Fibroblast of gingiva (primary cell): ENCODE measurements around the gene FIG4.
"Not testable (repeated sequence)": the region's sequence is repeated elsewhere in the genome, so short reads cannot be mapped to it uniquely, and the experiment has no call there.

ENCODE experiments used
- DNase-seq: peaks from one replicate; pipeline ENCODE4 v3.0.0-alpha.2; 2011; ENCODE audit warnings: low read depth

The FIG4 gene

DNA sequence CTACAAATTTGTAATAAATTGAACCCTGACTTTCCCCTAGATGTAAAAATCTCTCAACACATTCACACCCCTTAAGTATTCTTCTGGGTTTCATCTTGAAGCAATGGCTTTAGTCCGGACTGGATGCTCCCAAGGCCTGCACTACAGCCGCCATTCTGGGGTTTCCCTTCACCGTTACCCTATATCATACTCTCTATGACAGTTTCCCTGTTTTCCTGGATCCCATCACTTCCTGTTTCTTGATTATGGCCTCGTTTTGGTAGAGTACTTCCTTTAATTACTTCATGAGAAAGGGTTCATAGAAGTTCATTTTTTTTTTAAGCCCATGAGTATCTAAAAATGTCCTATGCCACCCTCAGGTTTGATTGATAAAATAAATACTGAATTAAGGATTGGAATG lies 11.7 kb downstream of the FIG4 start:
- DNase-seq: no peak

DNA sequence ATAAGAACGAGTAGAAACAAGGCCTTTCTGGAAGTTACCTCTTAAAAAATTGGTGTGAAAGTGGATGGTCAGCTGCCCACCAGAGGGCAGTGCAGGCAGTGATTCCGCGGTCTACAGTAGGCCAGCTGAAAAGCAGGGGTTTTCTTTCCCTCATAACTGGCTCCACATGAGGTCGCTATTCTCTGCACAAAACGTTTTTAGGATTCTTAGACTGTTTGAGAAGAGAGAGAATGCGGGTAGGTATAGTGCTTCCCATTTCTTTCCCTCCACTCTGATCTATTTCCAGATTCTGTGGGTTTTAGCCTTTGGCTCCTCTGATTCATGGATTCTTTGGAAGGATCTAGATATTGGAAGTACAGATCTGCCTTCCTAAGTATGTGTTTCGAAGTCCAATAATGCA lies 14.2 kb downstream of the FIG4 start:
- peak; percentile 77 for DNase-seq

DNA sequence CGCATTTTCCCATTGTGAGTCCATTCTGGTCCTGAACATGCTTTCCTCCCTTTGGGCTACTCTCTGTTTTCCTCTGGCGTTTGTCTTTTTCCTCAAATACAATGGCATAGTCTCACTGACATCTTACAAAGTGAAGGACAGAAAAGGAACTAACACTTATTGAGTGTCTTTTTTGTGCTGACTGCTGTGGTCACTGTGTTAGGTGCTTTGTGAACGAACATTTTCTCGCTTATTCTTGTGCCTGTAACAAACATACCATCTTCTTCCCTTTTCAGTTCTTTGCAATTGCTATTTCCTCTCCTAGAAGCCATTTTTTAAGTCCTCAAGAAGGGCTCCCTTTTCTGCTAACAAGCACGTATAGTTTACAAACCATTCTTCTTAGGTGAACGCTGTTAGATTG lies 15.4 kb downstream of the FIG4 start:
- DNase-seq: no peak

DNA sequence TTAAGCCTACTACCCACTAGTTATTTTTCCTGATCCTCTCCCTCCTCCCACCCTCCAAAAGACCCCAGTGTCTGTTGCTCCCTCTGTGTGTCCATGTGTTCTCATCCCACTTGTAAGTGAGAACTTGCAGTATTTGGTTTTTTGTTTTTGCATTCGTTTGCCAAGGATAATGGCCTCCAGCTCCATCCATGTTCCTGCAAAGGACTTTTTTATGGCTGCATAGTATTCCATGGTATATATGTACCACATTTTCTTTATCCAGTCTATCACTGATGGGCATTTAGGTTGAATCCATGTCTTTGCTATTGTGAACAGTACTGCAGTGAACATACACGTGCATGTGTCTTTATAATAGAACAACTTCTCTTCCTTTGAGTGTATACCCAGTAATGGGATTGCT lies 17.0 kb downstream of the FIG4 start:
- not testable (repeated sequence) for DNase-seq

DNA sequence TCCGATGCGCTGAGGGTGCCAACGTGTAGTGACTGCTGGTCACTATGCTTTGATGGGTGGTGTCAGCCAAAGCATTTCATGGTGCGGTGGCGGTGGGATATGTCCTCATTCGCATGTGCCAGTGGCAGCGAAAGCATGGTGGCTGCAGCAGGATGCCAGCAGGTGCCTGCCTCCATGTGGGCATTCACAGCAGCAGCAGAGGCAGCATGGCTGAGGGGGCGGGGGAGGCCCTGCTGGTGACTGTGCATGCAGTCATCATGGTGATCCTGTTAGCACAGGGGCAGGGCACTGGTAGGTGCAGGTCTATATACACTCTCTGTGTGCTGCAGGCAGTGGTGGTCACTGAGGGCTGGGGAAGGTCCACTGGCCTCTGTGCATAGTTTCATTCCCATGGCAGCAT lies 22.0 kb downstream of the FIG4 start:
- DNase-seq: no peak

DNA sequence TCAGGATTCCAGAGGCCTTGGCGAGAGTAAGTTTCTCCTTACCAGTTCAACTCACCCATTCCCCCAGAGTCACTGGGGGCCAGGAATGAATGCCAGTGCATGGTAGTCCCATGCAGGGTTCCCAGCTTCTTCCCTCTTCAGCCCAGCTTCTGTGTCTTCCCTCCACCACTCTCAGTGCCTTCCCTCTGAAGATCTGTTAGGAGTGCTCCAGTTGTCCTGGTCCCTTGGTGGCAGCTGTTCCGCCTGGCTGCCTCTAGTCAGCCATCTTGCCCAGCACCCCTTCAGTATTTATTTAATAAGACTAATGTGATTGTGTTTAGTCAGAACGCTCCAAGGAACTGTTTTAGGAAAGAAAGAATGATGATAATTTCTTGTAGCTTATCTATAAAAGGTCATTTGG lies 23.1 kb downstream of the FIG4 start:
- no peak for DNase-seq

DNA sequence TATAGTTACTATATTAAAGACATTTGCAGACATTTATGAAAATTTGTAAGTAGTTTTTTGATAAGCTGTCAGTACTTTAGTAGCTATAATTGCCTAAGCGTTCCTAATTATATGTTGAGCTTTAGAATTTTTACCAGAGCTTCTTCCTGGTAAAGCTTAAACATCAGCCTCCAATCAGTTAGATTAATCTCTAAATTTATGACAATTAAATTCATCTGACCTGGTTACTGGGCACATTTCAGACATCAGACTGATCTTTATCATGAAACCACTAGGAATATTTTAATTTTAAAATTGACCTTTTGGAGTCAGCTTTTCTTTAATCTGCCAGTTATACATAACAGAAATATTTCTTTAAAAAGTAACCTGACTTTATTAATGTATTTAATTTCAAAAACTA lies 23.5 kb downstream of the FIG4 start:
- no peak for DNase-seq

DNA sequence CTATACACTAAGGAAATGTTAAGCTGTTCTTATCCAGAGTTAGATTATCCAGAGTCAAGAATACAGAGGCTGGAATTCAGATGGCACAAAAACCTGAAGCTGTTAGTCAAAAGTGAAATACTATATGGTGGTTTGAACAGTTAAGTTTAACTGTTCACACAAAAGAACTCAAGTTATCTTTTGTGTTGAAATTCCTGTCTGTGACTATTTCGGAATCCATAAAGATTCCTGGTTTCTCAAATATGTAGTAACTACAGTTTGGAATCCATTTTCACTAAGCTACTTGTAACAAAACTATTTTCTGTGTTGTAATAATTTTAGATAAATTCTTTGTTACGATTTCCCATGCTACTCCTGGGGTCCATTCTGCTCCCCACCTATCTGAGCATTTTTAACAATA lies 24.5 kb downstream of the FIG4 start:
- DNase-seq: no peak

DNA sequence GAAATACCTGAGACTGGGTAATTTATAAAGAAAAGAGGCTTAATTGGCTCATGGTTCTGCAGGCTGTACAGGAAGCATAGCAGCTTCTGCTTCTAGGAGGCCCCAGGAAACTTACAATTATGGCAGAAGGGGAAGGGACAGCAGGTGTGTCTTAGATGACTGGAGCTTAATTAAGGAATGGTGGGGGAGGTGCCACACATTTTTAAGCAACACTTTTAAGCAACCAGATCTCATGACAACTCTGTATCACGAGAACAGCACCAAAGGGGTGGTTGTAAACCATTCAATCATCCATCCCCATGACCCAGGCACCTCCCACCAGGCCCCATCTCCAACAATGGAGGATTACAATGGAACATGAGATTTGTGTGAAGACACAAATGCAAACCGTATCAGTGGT lies 26.9 kb downstream of the FIG4 start:
- DNase-seq: no peak

DNA sequence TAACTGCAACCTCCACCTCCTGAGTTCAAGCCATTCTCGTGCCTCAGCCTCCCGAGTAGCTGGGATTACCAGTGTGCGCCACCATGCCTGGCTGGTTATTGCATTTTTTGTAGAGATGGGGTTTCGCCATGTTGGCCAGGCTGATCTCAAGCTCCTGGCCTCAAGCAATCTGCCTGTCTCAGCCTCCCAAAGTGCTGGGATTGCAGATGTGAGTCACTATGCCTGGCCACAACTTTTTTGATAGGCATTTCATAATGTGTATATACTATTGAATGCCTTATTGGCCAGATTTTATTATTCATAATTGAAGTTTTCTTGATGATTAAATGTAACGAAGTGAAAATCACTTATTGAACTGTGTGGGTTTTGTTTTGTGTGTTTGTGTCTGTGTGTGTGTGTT lies 27.9 kb downstream of the FIG4 start:
- peak; percentile 26 for DNase-seq

DNA sequence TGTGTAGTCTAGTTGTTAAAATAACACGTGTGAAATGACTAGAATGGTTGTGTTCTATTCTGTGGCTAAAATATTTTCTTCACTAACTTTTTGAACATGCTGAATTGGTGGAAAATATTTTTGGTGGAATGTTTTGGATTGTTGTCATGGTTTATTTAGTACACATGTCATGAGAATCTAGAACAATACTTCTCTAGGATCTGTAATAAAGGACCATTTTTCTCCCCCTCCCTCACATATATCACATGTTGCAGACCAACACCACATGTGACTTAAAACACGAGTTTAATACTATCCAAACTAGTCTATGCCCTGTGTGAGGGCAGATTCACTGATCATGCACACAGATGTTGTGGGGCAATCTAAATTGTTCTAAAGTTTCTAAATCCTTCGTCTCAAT lies 29.2 kb downstream of the FIG4 start:
- peak; percentile 13 for DNase-seq

DNA sequence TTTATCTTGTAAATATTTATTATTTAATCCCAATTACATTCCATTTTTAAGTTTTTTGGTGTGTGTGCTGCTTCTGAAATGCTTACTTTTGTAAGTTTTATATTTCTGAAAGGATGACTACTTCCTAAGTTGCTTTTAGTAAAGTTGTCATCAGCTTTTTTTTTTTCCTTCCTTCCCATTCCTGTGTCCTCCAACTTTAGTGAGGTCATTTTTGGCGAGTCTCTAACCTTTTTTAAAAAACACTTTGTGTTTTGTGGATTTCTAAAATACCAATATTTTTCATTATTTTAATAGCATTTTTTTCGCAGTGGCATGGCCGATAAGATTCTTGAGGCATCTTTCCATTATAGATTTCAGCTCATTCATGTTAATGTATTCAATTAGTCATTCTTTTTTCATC lies 30.9 kb downstream of the FIG4 start:
- DNase-seq: no peak

DNA sequence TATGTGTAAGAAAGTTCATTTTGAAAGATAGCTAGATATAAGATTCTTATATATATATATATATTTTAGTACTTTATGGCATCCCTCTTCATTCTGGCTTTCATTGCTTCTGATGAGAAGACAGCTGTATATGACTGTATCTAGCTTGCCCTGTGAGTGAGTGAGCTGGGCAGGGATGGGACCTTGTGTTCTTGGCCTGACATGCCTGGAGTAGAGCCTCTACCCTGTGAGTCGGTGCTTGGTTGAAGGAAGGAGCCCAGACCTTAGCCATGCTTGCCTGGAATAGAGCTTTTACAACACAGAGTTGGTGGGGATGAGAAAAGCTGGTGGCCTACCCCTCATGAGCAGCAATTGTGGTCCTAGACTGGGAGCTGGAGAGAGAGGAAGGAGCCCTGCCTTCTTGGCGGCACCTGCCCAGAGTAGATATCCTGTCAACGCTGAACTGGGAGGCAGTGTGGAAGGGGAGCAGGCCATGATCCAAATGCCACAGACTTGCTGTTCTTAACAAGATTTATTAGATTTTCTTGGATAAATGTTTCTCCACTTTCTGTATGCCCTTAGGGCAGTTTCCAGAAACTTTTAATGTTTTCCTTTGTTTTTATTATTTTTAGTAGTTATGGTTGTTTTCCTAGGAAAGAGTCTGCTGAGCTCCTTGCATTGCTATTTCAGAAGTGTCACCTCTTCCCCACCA lies 31.6 kb downstream of the FIG4 start:
- no peak for DNase-seq

DNA sequence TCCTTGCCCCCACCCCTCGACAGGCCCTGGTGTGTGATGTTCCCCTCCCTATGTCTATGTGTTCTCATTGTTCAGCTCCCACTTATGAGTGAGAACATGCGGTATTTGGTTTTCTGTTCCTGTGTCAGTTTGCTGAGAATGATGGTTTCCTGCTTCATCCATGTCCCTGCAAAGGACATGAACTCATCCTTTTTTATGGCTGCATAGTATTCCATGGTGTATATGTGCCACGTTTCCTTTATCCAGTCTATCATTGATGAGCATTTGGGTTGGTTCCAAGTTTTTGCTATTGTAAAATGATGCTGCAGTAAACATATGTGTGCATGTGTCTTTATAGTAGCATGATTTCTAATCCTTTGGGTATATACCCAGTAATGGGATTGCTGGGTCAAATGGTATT lies 34.2 kb downstream of the FIG4 start:
- not testable (repeated sequence) for DNase-seq

DNA sequence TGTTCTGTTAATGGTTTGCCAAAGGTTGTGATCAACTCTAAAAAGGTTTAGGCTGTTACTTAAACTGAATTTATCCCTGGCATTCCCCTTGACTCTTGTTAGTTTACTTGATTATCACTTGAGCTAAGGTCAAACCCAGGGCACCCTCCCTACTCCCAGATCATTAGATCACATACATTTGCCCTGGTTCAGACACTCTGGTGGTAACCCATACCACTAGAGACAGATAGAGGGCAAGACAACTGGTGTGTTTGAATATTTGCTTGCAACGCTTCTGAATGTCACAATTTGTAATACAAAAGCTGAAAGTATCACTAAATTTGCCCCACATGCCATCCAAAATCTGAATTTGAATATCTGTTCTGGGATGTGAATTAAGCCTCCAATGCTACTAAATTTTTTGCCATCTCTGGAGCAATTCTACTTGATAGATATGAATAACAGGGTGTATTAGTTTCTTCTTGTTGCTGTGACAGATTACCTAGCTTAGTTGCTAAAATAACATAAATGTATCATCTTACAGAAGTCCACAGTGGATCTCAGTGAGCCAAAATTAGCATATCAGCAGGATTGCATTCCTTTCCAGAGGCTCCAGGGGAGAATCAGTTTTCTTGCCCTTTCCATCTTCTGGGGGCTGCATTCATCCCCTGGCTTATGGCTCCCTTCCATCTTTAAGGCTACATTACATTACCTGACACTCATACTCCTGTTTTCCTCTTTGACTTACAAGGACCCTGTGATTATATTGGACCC lies 45.4 kb downstream of the FIG4 start:
- DNase-seq: no peak

DNA sequence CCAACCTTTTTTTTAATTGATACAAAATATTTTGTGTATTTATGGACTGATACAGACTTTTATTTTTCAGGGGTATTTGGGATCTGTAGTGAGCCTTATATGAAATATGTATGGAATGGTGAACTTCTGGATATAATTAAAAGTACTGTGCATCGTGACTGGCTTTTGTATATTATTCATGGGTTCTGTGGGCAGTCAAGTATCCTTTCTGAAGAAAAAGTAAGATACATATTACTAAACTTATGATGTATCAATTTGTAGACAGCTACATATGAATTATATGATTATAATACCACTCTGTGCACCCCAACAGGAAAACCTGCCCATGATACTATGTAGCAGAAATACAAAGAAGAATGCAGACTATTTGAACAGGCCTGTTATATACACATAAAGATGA lies 47.2 kb downstream of the FIG4 start:
- peak; percentile 17 for DNase-seq

DNA sequence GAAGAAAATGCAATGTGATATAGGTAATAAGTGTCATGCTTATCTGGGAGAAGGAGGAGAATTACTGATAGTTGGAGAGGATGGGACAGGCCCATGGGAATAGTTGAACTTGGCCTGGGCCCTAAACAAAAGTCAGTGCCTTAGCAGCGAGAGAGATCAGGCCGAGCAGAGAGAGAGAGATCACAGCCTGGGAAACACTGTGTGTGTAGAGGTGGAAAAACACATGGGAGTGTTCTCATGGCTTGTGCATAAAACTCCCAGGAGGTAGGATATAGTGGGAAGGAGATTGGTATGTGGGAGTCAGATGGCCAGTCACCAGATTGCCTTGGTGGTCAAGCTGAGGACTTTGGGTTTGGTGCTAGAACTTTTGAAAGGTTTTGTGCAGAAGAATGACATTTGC lies 47.6 kb downstream of the FIG4 start:
- no peak for DNase-seq

DNA sequence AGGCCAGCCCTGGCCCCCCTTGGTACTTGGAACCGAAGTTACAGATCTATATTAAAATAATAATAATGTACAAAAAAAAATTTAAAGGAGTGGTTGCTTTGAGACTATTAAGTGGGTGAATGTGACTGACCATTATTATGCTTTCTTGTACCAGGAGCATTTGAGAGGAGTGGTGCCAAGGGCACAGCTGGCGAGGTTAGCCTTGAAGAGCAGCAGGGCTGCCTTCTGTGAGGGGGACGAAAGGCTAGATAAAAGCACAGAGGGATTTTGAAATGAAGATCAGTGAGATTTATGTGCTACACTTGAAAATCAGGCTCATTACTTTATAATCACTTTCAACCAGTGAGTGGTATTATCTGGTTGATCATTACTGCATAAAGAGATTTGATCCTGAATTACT lies 48.6 kb downstream of the FIG4 start:
- no peak for DNase-seq

DNA sequence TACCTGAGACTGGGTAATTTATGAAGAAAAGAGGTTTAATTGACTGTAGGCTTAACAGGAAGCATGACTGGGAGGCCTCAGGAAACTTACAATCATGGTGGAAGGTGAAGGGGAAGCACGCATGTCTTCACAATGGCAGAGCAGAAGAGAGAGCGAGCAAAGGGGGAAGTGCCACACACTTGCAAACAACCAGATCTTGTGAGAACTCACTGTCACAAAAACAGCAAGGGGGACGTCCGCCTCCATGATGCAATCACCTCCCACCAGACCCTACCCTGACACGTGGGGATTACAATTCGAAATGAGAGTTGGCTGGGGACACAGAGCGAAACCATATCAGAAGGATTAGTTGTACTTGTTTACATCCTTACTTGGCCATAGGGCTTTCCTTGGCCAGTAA lies 49.7 kb downstream of the FIG4 start:
- no peak for DNase-seq

DNA sequence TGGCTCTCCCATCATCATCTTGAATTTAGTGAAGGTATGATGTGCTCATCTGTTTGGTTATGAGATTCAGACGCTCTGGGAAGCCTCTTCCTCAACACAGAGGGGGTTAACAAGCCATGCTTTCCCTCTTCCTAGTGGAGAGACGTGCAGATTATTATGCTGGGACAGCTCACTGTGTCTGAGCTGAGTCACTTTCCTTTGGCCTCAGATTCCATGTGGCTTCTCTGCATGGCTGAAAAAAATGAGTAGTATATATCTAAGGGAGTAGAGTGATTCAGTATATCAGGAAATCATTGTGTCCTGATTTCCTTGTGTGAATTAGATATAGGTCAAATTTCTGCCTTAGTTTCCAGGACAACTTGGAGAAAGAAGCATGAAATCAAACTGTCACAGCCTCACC lies 52.6 kb downstream of the FIG4 start:
- peak; percentile 33 for DNase-seq

DNA sequence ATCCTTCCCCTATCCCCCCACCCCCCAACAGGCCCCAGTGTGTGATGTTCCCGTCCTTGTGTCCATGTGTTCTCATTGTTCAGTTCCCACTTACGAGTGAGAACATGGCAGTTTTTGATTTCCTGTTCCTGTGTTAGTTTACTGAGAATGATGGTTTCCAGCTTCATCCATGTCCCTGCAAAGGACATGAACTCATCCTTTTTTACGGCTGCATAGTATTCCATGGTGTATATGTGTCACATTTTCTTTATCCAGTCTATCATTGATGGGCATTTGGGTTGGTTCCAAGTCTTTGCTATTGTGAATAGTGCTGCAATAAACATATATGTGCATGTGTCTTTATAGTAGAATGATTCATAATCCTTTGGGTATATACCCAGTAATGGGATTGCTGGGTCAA lies 53.7 kb downstream of the FIG4 start:
- DNase-seq: not testable (repeated sequence)

DNA sequence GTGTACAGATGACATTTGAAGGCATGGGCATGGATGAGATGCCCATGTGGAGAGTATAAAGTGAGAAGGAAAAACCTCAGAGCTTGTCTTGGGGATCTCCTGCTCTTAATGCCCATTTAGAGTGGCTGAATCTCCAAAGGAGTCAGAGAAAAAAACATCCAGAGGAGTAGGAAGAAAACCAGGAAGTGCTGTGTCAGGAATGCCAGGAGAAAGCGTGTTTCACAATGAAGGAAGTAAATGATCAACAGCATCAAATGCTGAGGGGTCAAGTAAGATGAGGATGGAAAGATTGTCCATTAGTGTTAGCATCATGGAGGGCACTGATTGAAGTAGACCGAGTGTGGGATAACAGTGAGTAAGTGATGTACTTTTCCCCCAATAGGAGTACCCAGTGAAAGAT lies 56.1 kb downstream of the FIG4 start:
- no peak for DNase-seq

DNA sequence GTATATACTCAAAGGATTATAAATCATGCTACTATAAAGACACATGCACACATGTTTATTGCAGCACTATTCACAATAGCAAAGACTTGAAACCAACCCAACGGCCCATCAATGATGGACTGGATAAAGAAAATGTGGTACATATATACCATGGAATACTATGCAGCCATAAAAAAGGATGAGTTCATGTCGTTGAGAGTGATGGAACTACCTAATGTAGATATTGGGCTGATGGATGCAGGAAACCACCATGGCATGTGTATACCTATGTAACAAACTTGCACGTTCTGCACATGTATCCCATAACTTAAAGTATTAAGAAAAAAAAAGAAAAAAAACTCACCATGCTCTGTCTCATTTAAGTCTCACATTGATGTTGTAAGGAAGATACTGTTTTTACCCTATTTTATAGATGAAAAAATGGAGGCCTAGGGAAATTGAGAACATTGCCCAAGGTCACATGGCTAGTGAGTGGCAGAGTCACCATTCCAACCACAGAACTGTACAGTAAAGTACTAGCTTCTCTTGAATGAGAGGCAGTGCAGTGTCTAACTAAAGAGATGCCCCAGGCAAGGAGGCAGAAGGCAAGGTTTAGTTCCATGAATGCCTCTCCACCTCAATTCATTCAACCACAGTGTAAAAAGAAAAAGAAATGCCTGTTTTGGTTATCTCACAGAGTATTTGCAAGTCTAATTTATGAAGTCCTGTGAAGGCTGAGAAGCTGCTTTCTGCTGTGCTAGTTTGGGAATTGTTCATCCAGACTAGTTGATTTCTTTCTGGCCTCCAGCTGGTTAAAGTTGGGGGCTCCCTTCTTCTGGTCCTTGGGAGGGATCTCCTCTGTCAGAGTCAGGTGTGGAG lies 68.2 kb downstream of the FIG4 start:
- no peak for DNase-seq
